Liver (tissue), 9 donors: ENCODE measurements around the gene EXT2. TPM values are rescaled to one million over a fixed set of nuclear protein-coding genes. Genes with fewer than 3 reads are reported as not detected.

Experiments
- DNase-seq: peaks from one replicate; pipeline ENCODE4 v3.0.0-alpha.2; 2017; ENCODE audit warnings: low spot score
- H3K27ac ChIP-seq, 2 donors: one replicate each; pipeline ENCODE4 v1.7.0; 2013; ENCODE audit warnings: inconsistent platforms in 2 of 2, low read length in 2 of 2, control low read depth in 1 of 2, low read depth in 1 of 2, mild to moderate bottlenecking in 1 of 2
- H3K27me3 ChIP-seq, 4 donors: one replicate each; pipeline versions ENCODE4 v1.6.1 to v1.7.0; 2013; ENCODE audit warnings: low read length in 3 of 4, inconsistent platforms in 1 of 4, mild to moderate bottlenecking in 1 of 4, moderate library complexity in 1 of 4; ENCODE audit not compliant: control insufficient read depth in 4 of 4, insufficient read depth in 4 of 4
- H3K36me3 ChIP-seq, 4 donors: one replicate each; pipeline versions ENCODE4 v1.6.1 to v1.7.0; 2013; ENCODE audit warnings: low read length in 3 of 4, mild to moderate bottlenecking in 3 of 4, low read depth in 1 of 4, moderate library complexity in 1 of 4; ENCODE audit not compliant: control insufficient read depth in 4 of 4, insufficient read depth in 3 of 4
- H3K4me1 ChIP-seq, 4 donors: one replicate each; pipeline versions ENCODE4 v1.6.1 to v1.7.0; 2013; ENCODE audit warnings: low read length in 3 of 4, mild to moderate bottlenecking in 3 of 4, moderate library complexity in 1 of 4; ENCODE audit not compliant: control insufficient read depth in 4 of 4, insufficient read depth in 4 of 4
- H3K4me3 ChIP-seq, 3 donors: one replicate each; pipeline versions ENCODE4 v1.6.1 to v1.7.0; 2013; ENCODE audit warnings: low read length in 3 of 3, control low read depth in 1 of 3, low read depth in 1 of 3, mild to moderate bottlenecking in 1 of 3
- H3K9ac ChIP-seq, 2 donors: one replicate each; pipeline ENCODE4 v1.7.0; 2013; ENCODE audit warnings: low read length in 2 of 2, mild to moderate bottlenecking in 2 of 2, moderate library complexity in 2 of 2, control low read depth in 1 of 2, low read depth in 1 of 2
- H3K9me3 ChIP-seq, 4 donors: one replicate each; pipeline versions ENCODE4 v1.6.1 to v1.7.0; 2013; ENCODE audit warnings: low read length in 3 of 4; ENCODE audit not compliant: control insufficient read depth in 4 of 4
- EGR1 ChIP-seq, 2 donors: IDR thresholded peaks; 2 replicates each; pipeline ENCODE4 v1.6.1; 2016 to 2018; ENCODE audit warnings: antibody characterized with exemption in 2 of 2, low read depth in 2 of 2
- FOXA1 ChIP-seq: IDR thresholded peaks from 2 replicates; pipeline ENCODE4 v1.6.1; 2016; ENCODE audit warnings: antibody characterized with exemption
- FOXA2 ChIP-seq: IDR thresholded peaks from 2 replicates; pipeline ENCODE4 v1.6.1; 2016; ENCODE audit warnings: antibody characterized with exemption
- GABPA ChIP-seq, 2 donors: IDR thresholded peaks in 1 of 2; conservative IDR thresholded peaks in 1 of 2; 2 replicates each; pipeline ENCODE4 v1.6.1; 2016; ENCODE audit warnings: antibody characterized with exemption in 2 of 2, mild to moderate bottlenecking in 1 of 2, moderate library complexity in 1 of 2
- HNF4G ChIP-seq: IDR thresholded peaks from 2 replicates; pipeline ENCODE4 v1.6.1; 2016; ENCODE audit warnings: antibody characterized with exemption
- JUND ChIP-seq, 2 donors: IDR thresholded peaks; 2 replicates each; pipeline ENCODE4 v1.6.1; 2016; ENCODE audit warnings: antibody characterized with exemption in 2 of 2
- RAD21 ChIP-seq, 2 donors: IDR thresholded peaks; 2 replicates each; pipeline ENCODE4 v1.6.1; 2016; ENCODE audit warnings: antibody characterized with exemption in 2 of 2, mild to moderate bottlenecking in 2 of 2
- RXRA ChIP-seq, 2 donors: IDR thresholded peaks; 2 replicates each; pipeline ENCODE4 v1.6.1; 2017 to 2018; ENCODE audit warnings: antibody characterized with exemption in 2 of 2, mild to moderate bottlenecking in 1 of 2
- SP1 ChIP-seq: IDR thresholded peaks from 2 replicates; pipeline ENCODE4 v1.6.1; 2018; ENCODE audit warnings: antibody characterized with exemption, mild to moderate bottlenecking
- TAF1 ChIP-seq: conservative IDR thresholded peaks from 2 replicates; pipeline ENCODE4 v1.6.1; 2016; ENCODE audit warnings: antibody characterized with exemption, mild to moderate bottlenecking
- WGBS: extraction: QIAGEN DNeasy Blood & Tissue Kit; methylation state at CpG from one replicate; pipeline ENCODE4 v1.1.7; 2013; 5-methylcytosine and 5-hydroxymethylcytosine counted together
- polyA plus RNA-seq, 2 donors: library from polyadenylated mRNA; stranded (reverse) in 1 of 2; unstranded in 1 of 2; fragments of 200-250 nt in 1 of 2; fragments of >200 nt in 1 of 2; fragmentation: Nextera tagmentation in 1 of 2; extraction: Ambion mirVana in 1 of 2; gene quantifications; one replicate each; pipeline versions ENCODE4 v1.2.1 to v1.2.3, GENCODE V29; 2013 to 2015
- total RNA-seq, 2 donors: library from RNA; depleted of rRNA; stranded (reverse); fragments of >200 nt; gene quantifications; one replicate each; pipeline ENCODE4 v1.2.3, GENCODE V29; 2014
- TF ChIP-seq, protein P1 (sequence below): fragments of 150-350 bp; IDR thresholded peaks from 2 replicates; pipeline ENCODE4 v1.5.1; 2017; ENCODE audit warnings: improper control_type of control experiment, low read depth, low read length; ENCODE audit not compliant: missing input control
- TF ChIP-seq, protein P2 (sequence below): IDR thresholded peaks from 2 replicates; pipeline ENCODE4 v1.6.1; 2016; ENCODE audit warnings: antibody characterized with exemption
- TF ChIP-seq, protein P3 (sequence below): IDR thresholded peaks from 2 replicates; pipeline ENCODE4 v1.6.1; 2016; ENCODE audit warnings: antibody characterized with exemption
- donor health status: healthy.
- donor health status: healthy.
- donor health status: healthy.
- donor health status: healthy.
- donor health status: healthy.

The EXT2 gene
- total and polyA plus RNA-seq, 4 donors = 8.4 to 36.1 (median 29.8) TPM

- TF ChIP-seq, protein P1, sequence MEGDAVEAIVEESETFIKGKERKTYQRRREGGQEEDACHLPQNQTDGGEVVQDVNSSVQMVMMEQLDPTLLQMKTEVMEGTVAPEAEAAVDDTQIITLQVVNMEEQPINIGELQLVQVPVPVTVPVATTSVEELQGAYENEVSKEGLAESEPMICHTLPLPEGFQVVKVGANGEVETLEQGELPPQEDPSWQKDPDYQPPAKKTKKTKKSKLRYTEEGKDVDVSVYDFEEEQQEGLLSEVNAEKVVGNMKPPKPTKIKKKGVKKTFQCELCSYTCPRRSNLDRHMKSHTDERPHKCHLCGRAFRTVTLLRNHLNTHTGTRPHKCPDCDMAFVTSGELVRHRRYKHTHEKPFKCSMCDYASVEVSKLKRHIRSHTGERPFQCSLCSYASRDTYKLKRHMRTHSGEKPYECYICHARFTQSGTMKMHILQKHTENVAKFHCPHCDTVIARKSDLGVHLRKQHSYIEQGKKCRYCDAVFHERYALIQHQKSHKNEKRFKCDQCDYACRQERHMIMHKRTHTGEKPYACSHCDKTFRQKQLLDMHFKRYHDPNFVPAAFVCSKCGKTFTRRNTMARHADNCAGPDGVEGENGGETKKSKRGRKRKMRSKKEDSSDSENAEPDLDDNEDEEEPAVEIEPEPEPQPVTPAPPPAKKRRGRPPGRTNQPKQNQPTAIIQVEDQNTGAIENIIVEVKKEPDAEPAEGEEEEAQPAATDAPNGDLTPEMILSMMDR = peak; percentile 70
- peak; percentile 74 for TF ChIP-seq TAF1
- TF ChIP-seq HNF4G = no peak
- TF ChIP-seq, protein P2, sequence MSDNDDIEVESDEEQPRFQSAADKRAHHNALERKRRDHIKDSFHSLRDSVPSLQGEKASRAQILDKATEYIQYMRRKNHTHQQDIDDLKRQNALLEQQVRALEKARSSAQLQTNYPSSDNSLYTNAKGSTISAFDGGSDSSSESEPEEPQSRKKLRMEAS = peak; percentile 65
Measured at GRCh38 chr11:44065841-44066731, 29.4 kb upstream of the EXT2 start, which contains the start of gene ACCS (continued).

DNA sequence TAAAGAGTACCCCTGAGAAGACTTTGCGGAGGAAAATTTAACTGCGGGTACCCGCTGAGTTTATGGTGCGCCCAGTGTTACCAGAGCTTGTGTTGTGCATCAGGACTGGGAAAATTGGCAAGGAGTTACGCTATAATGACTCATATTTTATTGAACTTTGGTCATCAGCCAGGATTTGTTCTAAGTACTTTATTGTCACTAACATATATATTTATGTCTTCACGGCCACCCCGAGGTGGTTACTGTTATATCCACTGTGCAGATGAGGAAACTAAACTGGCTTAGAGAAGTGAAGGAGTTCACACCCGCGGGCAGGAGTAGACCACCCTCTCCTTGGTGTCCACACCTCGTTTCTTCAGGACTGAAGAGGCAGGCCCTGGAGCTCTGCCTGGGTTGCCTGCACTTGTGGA lies 28.7 kb upstream of the EXT2 start:
- Histone ChIP-seq H3K9ac (peak overlapping the region in 1 of 2 donors; percentile 8), H3K4me3 (peak overlapping the region; percentile 76 to 89 (median 84)), H3K9me3 (no peaks in the 10 kb centered on the region), H3K27ac (peak overlapping the region; percentile 73 to 90), H3K4me1 (peaks cover 0 to 13% (median 0%) of the 10 kb centered on the region in 4 donors), H3K27me3 (no peaks in the 10 kb centered on the region), H3K36me3 (peaks cover 0 to 6% (median 1%) of the 10 kb centered on the region in 4 donors)
- peak; percentile 55 to 64 for TF ChIP-seq JUND (IDR thresholded peaks at IDR 0.05)
- TF ChIP-seq, protein P3, sequence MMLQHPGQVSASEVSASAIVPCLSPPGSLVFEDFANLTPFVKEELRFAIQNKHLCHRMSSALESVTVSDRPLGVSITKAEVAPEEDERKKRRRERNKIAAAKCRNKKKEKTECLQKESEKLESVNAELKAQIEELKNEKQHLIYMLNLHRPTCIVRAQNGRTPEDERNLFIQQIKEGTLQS = no peak
- whole genome bisulfite sequencing = 48% methylated on average over 10 of the region's 10 CpGs
- no peak for DNase-seq

- Histone ChIP-seq H3K9me3 (no peaks in the 10 kb centered on the region), H3K9ac (no peak overlapping the region), H3K4me3 (no peak overlapping the region), H3K27ac (no peak overlapping the region), H3K4me1 (peaks cover 0 to 13% (median 0%) of the 10 kb centered on the region in 4 donors), H3K27me3 (no peaks in the 10 kb centered on the region), H3K36me3 (peaks cover 0 to 6% (median 1%) of the 10 kb centered on the region in 4 donors)
- TF ChIP-seq, protein P1 = no peak
- no peak for TF ChIP-seq RAD21 (IDR thresholded peaks at IDR 0.05)
- no peak for TF ChIP-seq FOXA2
- no peak for TF ChIP-seq FOXA1
- DNase-seq = no peak
- 65% methylated on average over 5 of the region's 5 CpGs for WGBS
Measured at GRCh38 chr11:44067266-44067665, 28.2 kb upstream of the EXT2 start.

DNA sequence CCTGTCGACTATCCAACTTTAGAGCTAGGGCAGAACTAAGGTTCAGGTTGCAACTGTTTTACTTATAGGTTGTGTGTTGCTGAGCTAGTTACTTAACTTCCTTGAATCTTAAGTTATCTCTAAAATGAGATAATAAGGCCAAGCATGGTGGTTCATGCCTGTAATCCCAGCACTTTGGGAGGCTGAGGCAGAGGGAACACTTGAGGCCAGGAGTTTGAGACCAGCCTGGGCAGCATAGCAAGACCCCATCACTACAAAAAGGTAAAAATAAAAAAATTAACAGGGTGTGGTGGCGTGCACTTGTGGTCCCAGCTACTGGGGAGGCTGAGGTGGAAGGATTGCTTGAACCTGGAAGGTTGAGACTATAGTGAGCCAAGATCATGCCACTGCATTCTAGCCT lies 27.3 kb upstream of the EXT2 start:
- no peak for DNase-seq
- H3K9ac ChIP-seq = no peak overlapping the region
- H3K27me3 ChIP-seq = no peaks in the 10 kb centered on the region
- peaks cover 0 to 13% (median 0%) of the 10 kb centered on the region in 4 donors for H3K4me1 ChIP-seq
- H3K4me3 ChIP-seq = no peak overlapping the region
- over 99% methylated on average over 2 of the region's 2 CpGs for WGBS
- TF ChIP-seq GABPA (IDR thresholded peaks at IDR 0.05 in 1 of 2, conservative IDR thresholded peaks at IDR 0.05 in 1 of 2) (no peak), EGR1 (IDR thresholded peaks at IDR 0.05; ENCODE audit: low read depth in 2 of 2) (no peak), RXRA (IDR thresholded peaks at IDR 0.05) (no peak), SP1 (no peak), RAD21 (IDR thresholded peaks at IDR 0.05) (no peak)
- TF ChIP-seq, protein P1 = no peak
- TF ChIP-seq, protein P3 = no peak
- peaks cover 0 to 6% (median 4%) of the 10 kb centered on the region in 4 donors for H3K36me3 ChIP-seq
- H3K9me3 ChIP-seq = no peaks in the 10 kb centered on the region
- H3K27ac ChIP-seq = no peak overlapping the region
